Prostate gland (tissue), 2 donors: ENCODE results near the gene CD226.

Source experiments
- CTCF ChIP-seq, 4 experiments: fragments of 200-600 bp in 2 of 4; fragments of 450-650 bp in 2 of 4; sonication (generic) in 2 of 4; IDR thresholded peaks; 1 replicate in 3 of 4; 2 replicates in 1 of 4; pipeline ENCODE4 v1.5.1; 2016 to 2019; ENCODE audit warnings: antibody characterized with exemption in 4 of 4, mild to moderate bottlenecking in 2 of 4, moderate library complexity in 2 of 4
- POLR2A ChIP-seq: fragments of 450-650 bp; IDR thresholded peaks from one replicate; pipeline ENCODE4 v1.6.1; 2016; ENCODE audit warnings: antibody characterized with exemption, mild to moderate bottlenecking

GRCh38 chr18:69949538-69949936 lies 1.9 kb upstream of the CD226 start:
- TF ChIP-seq CTCF (IDR thresholded peaks at IDR 0.05) (no peak), POLR2A (no peak)
